GM19351 (cell line): ENCODE results near the gene CALCB.

Source experiments
- ATAC-seq: cut with Tn5 transposase; IDR thresholded peaks from one replicate; pipeline ENCODE4 v1.9.1; 2021; ENCODE audit warnings: mild to moderate bottlenecking, moderate library complexity; ENCODE audit not compliant: unreplicated experiment

CALCB gene

DNA sequence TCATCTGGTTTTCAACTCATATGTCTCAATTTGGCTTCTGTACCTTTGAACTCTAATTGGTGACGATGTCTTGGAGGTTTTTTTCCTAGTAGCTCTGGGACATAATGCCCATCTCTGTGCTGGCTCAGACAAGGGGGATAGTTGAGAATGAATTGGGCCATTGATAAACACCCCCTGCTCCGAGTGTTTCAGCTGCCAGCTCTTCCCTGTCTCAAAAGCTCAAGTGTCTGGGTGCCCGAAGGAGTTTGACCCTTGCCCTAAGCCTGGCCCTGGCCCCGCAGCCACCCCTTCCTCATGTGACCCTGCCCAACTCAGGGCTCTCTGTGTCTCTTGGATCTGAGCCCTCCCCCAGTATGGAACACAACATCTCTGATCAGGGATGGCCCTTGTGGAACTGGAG is 44.4 kb downstream of the CALCB start:
- no peak for ATAC-seq

DNA sequence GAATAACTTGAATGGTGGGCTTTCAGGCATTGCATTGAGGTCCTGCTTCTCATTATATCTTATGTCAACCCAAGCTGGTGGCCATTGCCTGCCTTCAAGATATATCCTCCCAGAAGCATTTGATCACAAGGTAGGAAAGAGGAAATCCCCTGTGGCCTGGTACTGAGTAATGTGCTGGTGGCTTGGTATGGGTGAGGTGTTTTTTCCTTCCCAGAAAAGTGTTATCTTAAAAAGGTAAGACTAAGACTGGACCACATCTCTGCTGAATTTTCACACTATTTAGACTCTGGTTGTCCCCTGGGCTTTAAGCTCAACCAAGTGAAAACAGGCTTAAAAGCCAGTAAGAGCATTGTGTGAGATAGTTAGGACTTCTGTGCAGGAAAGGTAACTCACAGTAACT is 45.0 kb downstream of the CALCB start:
- no peak for ATAC-seq

DNA sequence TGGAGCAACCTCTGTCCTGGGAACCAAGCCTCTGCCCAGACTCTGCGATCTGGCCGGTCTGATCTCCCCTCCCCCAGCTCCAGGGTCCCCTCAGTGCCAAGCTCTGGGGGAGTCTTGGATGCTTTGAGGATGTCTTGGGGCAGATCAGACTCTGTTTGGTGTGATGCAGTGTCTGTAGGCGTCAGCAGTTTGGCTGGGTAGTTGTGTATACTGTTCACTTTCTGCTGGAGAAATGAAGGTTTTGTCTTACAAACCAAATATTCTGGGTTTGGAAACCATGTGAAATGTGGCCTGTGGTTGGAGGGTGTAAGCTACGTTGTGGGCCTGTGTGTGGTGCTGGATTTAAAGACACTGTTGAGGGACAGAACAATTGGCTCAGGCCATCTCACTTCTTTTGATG is 46.0 kb downstream of the CALCB start:
- ATAC-seq = no peak

DNA sequence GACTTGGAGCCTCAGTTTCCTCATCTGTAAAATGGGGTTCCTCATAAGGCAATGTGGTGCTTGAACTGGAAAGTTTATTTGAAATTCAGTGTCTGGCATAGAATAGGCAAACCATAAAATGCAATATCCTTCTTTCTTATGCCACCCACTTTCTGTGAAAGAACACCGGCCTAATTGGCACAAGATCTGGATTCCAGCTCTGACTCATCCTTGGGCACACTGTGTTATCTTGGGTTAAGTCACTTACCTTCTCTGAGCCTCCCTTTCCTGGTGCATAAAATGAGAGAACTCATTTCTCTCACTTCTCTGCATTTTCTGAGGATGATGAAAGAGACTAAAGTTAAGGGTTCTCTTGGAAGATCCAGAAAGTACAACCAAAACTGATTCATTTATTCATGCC is 46.4 kb downstream of the CALCB start:
- ATAC-seq = no peak

DNA sequence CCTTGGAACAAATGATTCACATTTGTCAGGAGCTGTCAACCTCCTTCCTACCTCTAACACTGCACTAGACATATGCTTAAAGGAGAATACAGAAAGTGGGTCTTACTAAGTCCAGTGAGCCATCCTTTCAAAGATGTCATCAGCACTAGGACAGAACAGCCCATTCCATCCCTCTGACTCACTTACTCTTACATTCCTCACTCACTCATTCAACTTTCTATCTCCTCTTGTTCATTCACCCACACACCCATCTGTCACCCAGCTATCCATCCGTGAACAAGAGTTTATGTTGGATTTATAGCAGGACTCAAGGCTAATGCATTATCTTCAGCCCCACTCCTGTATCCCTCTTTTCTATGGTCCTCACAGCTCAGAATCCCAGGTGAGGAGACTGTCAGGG is 50.5 kb downstream of the CALCB start:
- ATAC-seq = no peak

DNA sequence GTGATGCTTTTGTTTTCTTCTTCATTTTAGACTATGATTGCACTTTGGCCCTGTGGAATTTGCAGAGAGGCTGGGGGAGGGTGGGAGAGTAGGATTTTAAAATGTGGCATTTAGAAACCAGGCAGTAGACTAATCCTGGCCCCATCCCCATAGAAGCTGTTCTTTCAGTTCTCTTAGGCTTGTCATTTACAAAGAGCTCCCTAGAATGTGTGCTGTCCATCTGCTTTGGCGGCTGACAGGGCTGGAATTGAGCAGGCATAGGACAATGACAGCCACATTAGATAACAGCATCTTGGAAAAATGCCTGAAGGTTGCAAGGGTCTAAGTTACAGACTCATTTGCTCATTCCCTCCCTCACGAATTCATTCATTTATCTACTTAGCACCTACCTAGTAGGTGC is 51.1 kb downstream of the CALCB start:
- no peak for ATAC-seq

DNA sequence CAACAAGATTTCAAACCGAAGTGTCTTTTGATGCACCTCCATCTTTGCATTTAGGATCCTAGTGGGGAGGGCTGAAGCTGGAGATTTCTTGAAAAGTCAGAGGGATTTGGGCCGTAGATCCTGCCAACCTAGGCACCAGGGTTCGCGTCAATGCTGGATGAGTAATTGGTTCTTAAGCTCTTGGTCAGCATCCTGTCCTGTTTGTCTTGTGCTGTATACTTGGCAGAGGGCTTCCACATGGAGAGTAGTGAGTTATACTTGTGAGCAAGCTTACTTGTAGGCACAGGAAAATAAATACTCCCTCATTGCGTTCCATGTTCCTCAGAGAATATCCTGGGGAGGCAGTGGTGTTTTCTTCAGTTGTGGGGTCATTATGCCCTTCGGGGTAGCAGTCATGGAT is 53.9 kb downstream of the CALCB start:
- no peak for ATAC-seq
